Occipital lobe (tissue), 2 donors: Measurements from ENCODE around the gene GNAS-AS1. TPM values are rescaled to one million over a fixed set of nuclear protein-coding genes. Genes with fewer than 3 reads are reported as not detected.
A peak's percentile ranks its signal among the peaks of the same experiment; 100 is the strongest.

Experiments used
- DNase-seq: peaks from one replicate; lab custom pipeline; 2025; lab: John Stamatoyannopoulos, UW
- total RNA-seq: library from RNA; depleted of rRNA; stranded (reverse); fragments of >200 nt; gene quantifications from one replicate; pipeline ENCODE4 v1.2.3, GENCODE V29; 2014

The GNAS-AS1 gene
- total RNA-seq, result 0.94 TPM

DNA sequence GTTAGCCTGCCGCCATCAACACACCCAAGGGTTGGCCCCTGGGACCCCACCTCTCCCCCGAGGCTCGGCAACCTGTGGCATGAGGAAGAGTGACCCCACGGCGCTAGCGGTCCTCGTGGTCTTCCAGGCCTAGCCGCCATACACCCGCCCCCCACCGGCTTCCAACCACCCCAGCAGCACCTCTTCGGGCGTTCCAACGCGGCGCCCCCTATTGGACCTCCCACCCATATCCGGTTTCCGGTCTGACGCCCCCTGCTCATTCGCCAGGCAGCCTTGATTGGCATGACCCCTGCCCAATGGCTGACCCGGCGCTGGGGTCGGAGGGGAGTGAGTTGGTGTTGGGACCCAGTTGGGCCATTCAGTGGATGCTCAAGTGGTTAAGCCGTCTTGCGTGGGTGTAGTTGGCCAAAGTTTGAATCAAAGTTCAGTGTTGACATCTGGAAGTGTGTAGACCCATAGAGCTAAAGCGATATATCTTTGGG is at the start of gene GNAS-AS1:
Gene GNAS-AS1, minus strand, starts transcription at position 210 of the 482 bp plus-strand sequence.
- DNase-seq, result no peak

DNA sequence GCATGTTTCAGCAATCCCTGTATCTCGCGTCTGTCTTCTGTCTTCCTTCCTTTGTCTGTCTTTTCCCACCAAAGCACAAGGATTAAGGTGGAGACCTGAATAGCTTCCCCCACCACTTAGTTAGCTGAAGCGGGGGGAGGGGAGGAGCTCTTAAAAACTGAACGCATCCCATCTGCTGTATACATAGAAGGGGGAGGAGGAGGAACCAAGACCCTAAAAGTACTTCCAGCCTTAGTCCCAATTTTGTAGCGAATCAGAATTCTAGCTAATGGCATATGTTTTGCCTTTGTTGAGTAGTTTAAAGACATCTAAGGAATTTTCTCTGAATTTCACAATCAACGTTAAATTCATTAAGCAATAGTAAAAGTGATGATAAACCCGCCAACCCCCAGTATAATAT is 49.7 kb upstream of the GNAS-AS1 start:
- DNase-seq, result no peak

DNA sequence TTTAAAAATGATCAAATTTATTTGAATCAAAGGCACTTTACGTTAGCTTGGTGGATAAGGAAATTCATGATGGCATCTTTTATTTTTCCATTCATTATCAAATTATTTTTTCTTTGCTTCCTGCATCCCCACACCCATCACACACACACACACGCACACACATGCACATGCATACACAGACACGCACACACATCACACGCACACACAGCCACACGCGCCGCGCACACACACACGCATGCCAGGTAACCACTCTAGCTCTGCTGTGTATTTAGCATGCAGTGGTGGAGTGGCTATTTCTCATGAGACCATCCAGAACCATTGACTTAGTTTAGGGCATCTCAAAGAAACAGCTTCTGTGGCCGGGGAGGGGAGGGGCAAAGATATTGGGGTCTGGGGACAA is 48.8 kb upstream of the GNAS-AS1 start:
- no peak for DNase-seq

DNA sequence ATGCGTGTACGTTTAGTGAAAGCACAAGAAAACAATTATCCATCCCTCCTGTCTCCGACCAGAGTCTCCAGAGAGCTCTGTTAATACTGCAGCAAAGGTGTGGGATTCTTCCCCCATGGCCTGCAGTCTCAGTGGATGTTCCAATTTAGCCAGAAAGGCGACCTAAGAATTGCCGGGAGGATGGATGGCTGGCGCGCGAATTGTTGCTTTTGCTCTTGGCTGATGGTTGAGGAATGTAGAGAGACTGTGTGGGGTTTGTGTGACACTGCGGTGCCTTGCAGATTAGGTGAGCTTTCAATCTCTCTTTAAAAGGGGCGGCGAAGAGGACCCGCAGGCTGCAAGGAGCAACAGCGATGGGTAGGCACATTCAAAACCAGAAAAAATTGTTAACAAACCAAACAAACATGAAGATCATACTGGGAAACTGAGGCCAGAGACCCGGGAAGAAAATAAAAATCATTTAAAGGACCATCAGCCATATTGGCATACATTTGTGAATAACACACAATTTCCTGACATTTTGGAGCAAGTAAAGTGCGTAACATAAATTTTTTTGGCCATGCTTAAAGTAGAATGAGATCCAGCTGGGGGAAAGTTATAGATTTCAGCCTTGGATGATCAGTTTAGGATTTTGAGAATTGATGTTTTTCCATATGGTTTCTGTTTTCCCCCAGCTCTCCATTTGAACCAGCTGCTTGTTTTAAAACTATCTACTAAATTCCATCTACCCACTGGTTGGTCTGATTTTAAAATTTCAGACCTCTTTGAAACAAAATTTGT is 48.1 kb upstream of the GNAS-AS1 start:
- DNase-seq, result no peak

- no peak for DNase-seq
Observed at GRCh38 chr20:58897488-58897887, 46.8 kb upstream of the GNAS-AS1 start.

GRCh38 chr20:58896820-58897219 is 46.1 kb upstream of the GNAS-AS1 start:
- no peak for DNase-seq

DNA sequence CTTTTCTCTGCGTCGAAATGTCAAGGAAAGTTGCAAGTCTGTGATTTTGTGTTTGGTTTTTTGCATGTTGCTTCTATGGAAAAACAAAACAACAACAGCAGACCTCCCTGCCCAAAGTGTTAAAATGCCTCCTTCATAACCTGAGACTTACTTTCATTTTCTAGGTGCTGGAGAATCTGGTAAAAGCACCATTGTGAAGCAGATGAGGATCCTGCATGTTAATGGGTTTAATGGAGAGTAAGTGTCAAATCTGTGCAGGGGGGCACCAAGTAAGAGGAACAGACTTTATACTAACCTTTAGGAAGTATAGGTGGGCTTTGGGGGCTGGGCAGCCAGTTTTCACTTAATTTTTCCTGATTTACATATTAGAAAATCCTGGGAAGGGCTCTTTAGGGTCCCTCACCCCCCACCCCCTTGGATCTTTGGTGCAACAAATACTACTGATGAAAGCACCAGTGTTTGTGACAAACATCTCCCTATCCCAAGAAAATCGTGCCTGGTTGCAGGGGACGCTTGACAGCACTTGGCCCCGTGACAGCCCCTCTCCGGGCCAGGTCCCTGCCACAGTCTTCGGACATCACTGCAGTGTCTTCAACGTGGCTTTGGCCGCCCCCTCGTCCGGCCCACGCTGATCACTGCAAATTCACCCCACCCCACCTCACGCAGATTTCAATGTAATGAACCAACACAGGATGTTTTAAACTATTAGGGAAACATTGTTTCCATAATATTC is 44.9 kb upstream of the GNAS-AS1 start:
- no peak for DNase-seq

DNA sequence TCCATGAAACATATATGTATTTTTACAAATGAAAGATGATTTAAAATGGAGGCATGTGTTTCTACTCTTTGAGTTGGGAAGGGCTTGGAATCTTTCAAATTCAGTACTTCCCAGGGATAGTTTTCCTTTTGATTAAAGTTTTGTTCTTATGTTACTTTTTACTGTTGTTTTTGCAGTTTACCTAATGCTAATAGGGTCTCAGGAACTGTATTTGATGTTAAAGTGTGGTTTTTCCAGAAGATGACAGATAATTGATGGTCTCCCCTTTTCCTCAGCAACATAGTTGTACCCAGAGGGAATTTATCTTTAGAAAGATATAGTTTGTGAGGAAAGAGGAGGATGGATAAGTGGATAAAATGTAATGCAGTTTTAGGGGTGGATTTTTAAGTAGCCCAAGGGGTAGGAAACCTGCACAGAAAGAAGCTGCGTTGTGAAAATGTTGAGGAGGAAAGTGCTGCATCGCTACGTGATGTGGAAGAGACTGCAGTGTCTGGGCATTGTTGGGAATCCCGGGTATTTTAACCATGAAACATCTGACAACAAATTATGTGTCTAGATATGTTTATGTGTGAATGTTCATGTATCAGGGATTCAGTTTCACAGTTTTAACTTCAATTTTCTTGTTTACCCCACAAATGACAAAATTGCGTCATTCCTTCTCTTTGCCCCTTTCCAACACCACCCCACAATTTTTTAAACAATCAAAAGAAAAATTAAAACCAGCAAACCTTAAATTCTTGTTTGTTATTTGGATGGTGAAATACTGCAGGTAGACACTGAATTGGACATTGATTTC is 44.1 kb upstream of the GNAS-AS1 start:
- no peak for DNase-seq

DNA sequence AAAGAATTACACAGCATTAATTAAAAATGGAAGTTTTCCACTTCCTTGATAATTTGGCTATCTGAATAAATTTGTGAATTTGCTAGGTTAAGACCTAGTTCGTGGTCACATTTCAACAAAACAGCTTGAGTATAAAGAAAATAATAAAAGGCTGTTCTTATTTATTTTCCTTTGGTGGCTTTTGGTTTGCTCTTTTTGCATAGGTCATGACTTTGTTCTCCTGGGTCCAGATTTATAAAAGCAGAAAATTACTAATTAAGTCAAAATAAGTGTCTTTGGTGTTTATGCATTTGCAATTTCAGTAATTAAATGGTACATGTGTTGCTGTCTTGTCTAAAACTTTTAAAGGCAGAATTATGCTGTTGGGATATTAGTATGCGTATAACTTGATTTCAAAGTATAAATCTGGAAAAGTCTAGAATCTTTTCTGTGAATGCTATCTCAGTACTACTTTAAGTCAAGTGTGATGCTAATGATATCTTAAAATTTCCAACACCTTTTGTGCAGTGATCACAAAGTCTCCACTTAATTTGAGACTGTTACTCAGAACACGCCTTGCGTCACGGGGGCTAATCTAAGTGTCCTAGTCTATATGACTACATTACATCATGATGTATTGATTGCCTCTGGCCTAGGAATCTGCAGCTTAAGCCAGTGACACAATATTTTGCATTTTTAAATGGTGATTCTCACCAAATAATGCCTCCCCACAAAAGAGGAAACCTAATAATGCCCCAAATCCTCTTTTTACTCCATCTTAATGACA is 42.8 kb upstream of the GNAS-AS1 start:
- DNase-seq, result no peak

DNA sequence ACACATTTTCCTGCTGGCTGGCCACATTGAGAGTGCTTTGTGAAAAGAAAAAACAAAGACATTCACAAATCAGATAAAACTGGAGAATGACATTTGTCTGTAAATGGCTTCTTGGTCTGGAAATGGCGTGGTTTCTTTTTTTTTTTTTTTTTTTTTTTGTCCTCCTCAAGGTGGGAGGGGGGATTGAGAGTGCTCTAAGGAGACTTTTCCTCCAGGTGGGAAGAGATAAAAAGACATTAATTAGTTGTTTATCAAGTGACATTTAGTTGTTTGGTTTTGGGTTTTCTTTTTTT is 42.2 kb upstream of the GNAS-AS1 start:
- DNase-seq, result no peak

DNA sequence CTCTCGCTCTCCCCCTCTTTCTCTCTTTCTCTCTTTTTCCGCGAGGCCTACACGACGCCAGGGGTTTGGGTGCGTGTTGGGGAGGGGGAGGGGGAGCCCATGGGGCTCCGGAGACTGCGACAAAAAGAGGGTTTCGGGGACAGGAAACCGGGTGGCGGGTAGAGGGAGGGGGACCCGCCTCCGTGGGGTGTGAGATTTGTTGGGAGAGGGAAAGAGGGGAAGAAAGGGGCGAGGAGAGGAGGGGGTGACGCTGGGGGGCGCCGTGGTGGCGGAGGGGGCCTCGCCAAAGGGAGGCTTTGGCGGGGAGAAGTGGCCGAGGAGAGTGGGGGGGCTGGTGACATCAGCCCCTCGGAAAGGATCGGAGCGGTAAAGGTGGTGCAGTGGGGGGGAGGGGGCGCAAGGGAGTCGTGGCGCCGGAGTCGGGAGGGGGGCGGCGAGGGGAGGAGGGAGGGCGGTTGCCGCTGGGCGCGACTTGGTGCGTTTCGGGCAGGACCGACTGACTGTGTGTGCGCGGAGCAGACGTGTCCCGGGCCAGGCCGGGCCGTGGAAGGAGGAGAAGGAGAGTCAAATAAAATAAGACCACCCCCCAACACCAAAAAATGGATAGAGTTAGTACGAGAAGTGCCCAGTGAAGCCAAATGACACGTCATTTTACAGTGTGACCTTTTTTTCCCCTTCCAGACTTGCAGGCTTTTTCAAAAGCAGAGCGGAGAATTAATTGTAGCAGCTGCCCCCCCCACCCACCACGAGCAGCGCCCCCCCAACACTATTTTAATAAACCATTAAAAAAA is 41.6 kb upstream of the GNAS-AS1 start:
- no peak for DNase-seq

DNA sequence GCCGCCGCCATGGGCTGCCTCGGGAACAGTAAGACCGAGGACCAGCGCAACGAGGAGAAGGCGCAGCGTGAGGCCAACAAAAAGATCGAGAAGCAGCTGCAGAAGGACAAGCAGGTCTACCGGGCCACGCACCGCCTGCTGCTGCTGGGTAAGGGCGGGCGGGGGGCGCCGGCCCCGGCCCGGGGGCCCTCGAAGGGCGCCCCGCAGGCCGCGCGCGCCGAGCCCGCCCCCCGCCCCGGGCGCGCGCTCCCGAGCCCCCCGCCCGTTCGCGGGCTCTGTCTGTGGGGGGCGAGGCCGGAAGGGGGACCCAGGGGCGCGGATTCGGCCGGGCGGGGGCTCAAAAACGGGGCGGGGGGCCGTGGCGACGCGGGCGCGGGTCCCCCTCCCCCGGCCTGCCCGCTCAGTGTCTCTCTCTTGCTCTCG is 41.0 kb upstream of the GNAS-AS1 start:
- no peak for DNase-seq

GRCh38 chr20:58891086-58891717 is 40.5 kb upstream of the GNAS-AS1 start:
- DNase-seq, result peak; percentile 56

GRCh38 chr20:58890518-58891085 is 39.9 kb upstream of the GNAS-AS1 start:
- DNase-seq, result peak; percentile 56

- DNase-seq, result no peak
Observed at GRCh38 chr20:58889798-58890517, 39.3 kb upstream of the GNAS-AS1 start.

GRCh38 chr20:58889334-58889760 is 38.6 kb upstream of the GNAS-AS1 start:
- no peak for DNase-seq

- peak; percentile 62 for DNase-seq
Observed at GRCh38 chr20:58888521-58889333, 38.0 kb upstream of the GNAS-AS1 start.

DNA sequence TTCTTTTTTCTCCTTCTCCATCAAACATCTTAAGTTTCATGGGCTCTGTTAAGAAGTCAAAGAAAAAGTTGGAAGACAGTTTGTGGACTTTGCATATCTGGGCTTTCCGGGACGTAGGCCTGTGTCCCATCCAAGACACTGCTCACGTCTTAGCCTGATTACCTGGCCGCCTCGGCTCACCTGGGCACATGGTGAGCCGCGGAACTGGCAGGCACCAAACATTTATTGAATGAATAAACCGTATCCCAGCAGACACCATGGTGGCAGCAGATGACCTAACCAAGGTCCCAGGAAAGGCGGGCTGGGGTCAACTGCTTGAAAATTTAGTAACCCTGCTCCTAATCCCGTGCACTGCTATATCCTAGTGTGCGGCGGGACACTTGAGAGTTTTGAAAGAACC is 37.4 kb upstream of the GNAS-AS1 start:
- no peak for DNase-seq
